ENCODE measurements around the gene AARS2.

The AARS2 gene

GRCh38 chr6:44262467-44263353 lies 50.4 kb downstream of the AARS2 start:
- DNase-seq (ENCODE audit: low read depth): no peak

- DNase-seq (ENCODE audit: low read depth): no peak
Observed at GRCh38 chr6:44261581-44261980, 51.6 kb downstream of the AARS2 start.

GRCh38 chr6:44260451-44261297 lies 52.5 kb downstream of the AARS2 start:
- DNase-seq (ENCODE audit: low read depth): no peak

- no peak for DNase-seq (ENCODE audit: low read depth)
Observed at GRCh38 chr6:44260011-44260410, 53.1 kb downstream of the AARS2 start.

GRCh38 chr6:44258921-44259320 lies 54.2 kb downstream of the AARS2 start:
- no peak for DNase-seq (ENCODE audit: low read depth)

GRCh38 chr6:44258325-44258863 lies 54.8 kb downstream of the AARS2 start:
- no peak for DNase-seq (ENCODE audit: low read depth)

- no peak for DNase-seq (ENCODE audit: low read depth)
Observed at GRCh38 chr6:44257753-44258324, 55.3 kb downstream of the AARS2 start.

- no peak for DNase-seq (ENCODE audit: low read depth)
Observed at GRCh38 chr6:44257025-44257752, 56.0 kb downstream of the AARS2 start, which contains the start of gene SLC35B2. Gene SLC35B2, minus strand, starts transcription at chr6:44257528. Its CDS starts 118 bp downstream, at chr6:44257410.

- DNase-seq (ENCODE audit: low read depth): no peak
Observed at GRCh38 chr6:44256775-44257024, 56.4 kb downstream of the AARS2 start.

GRCh38 chr6:44255871-44256774 lies 57.0 kb downstream of the AARS2 start:
- DNase-seq (ENCODE audit: low read depth): no peak

- no peak for DNase-seq (ENCODE audit: low read depth)
Observed at GRCh38 chr6:44255105-44255808, 57.9 kb downstream of the AARS2 start.

GRCh38 chr6:44254191-44255104 lies 58.7 kb downstream of the AARS2 start:
- no peak for DNase-seq (ENCODE audit: low read depth)

- no peak for DNase-seq (ENCODE audit: low read depth)
Observed at GRCh38 chr6:44253307-44254101, 59.6 kb downstream of the AARS2 start.

- no peak for DNase-seq (ENCODE audit: low read depth)
Observed at GRCh38 chr6:44251576-44252524, 61.3 kb downstream of the AARS2 start.

- DNase-seq (ENCODE audit: low read depth): no peak
Observed at GRCh38 chr6:44250718-44251123, 62.4 kb downstream of the AARS2 start.

GRCh38 chr6:44250067-44250717 lies 63.0 kb downstream of the AARS2 start:
- no peak for DNase-seq (ENCODE audit: low read depth)
